GM23338 (cell line): Measurements from ENCODE around the gene PANK3. TPM values are rescaled to one million over a fixed set of nuclear protein-coding genes. Genes with fewer than 3 reads are reported as not detected.

Experiments used
- ATAC-seq: fragments of 200-7000 bp; cut with Tn5 transposase; 3 replicates; pipeline ENCODE4 v1.9.1; 2020
- DNase-seq: peaks from one replicate; pipeline ENCODE4 v3.0.0-alpha.2; 2015; ENCODE audit warnings: low spot score
- H2AFZ ChIP-seq: fragments of 200-600 bp; sonication (generic); 2 replicates; pipeline ENCODE4 v1.8.0; 2016; ENCODE audit warnings: antibody characterized with exemption, mild to moderate bottlenecking, moderate library complexity
- H3F3A ChIP-seq: fragments of 200-600 bp; sonication (generic); replicated peaks from 2 replicates; pipeline ENCODE4 v1.8.0; 2017; ENCODE audit warnings: antibody characterized with exemption, mixed run types, low read depth
- H3K27ac ChIP-seq: fragments of 200-600 bp; sonication (generic); 2 replicates; pipeline ENCODE4 v1.6.1; 2016; ENCODE audit warnings: low read depth
- H3K27me3 ChIP-seq: fragments of 200-600 bp; sonication (generic); 2 replicates; pipeline ENCODE4 v1.8.0; 2016; ENCODE audit warnings: mild to moderate bottlenecking, mixed run types, moderate library complexity; ENCODE audit not compliant: insufficient read depth
- H3K36me3 ChIP-seq: fragments of 200-600 bp; sonication (generic); 2 replicates; pipeline ENCODE4 v1.8.0; 2016; ENCODE audit warnings: mild to moderate bottlenecking; ENCODE audit not compliant: insufficient read depth
- H3K4me1 ChIP-seq: fragments of 200-600 bp; sonication (generic); 2 replicates; pipeline ENCODE4 v1.8.0; 2016; ENCODE audit warnings: mild to moderate bottlenecking, moderate library complexity; ENCODE audit not compliant: insufficient read depth
- H3K4me2 ChIP-seq: fragments of 200-600 bp; sonication (generic); 2 replicates; pipeline ENCODE4 v1.7.1; 2017; ENCODE audit warnings: mixed run types
- H3K4me3 ChIP-seq: fragments of 200-600 bp; sonication (generic); 2 replicates; pipeline ENCODE4 v1.6.1; 2016; ENCODE audit warnings: mixed run types
- H3K79me2 ChIP-seq: fragments of 200-600 bp; sonication (generic); replicated peaks from 2 replicates; pipeline ENCODE4 v1.8.0; 2017; ENCODE audit warnings: mild to moderate bottlenecking; ENCODE audit not compliant: insufficient read depth
- H3K9me2 ChIP-seq: fragments of 200-600 bp; sonication (generic); 2 replicates; pipeline ENCODE4 v1.8.0; 2017; ENCODE audit not compliant: insufficient read depth
- H4K20me1 ChIP-seq: fragments of 200-600 bp; sonication (generic); replicated peaks from 2 replicates; pipeline ENCODE4 v1.8.0; 2017; ENCODE audit warnings: mild to moderate bottlenecking; ENCODE audit not compliant: insufficient read depth
- H3K27ac Mint-ChIP-seq: 2 replicates; pipeline ENCODE4 v1.8.0; 2020; ENCODE audit warnings: inconsistent platforms, mild to moderate bottlenecking, moderate library complexity, mixed read lengths
- H3K27me3 Mint-ChIP-seq: 3 replicates; pipeline ENCODE4 v1.8.0; 2022; ENCODE audit warnings: low read depth, mild to moderate bottlenecking, moderate library complexity, mixed read lengths, inconsistent platforms; ENCODE audit not compliant: insufficient read depth, poor library complexity
- H3K36me3 Mint-ChIP-seq: 3 replicates; pipeline ENCODE4 v1.8.0; 2021; ENCODE audit warnings: low read depth, mild to moderate bottlenecking, inconsistent platforms, moderate library complexity, mixed read lengths
- H3K4me1 Mint-ChIP-seq: 3 replicates; pipeline ENCODE4 v1.8.0; 2020; ENCODE audit warnings: mild to moderate bottlenecking, inconsistent platforms, mixed read lengths
- H3K4me3 Mint-ChIP-seq: 3 replicates; pipeline ENCODE4 v1.8.0; 2021; ENCODE audit warnings: moderate library complexity, mild to moderate bottlenecking, inconsistent platforms, mixed read lengths
- H3K9me3 Mint-ChIP-seq: 3 replicates; pipeline ENCODE4 v1.8.0; 2020; ENCODE audit warnings: moderate library complexity, mild to moderate bottlenecking, inconsistent platforms, mixed read lengths
- CREB1 ChIP-seq: fragments of 250-450 bp; sonication (Bioruptor Pico); IDR thresholded peaks from 2 replicates; pipeline ENCODE4 v1.5.0; 2020; ENCODE audit warnings: low read depth, mild to moderate bottlenecking, moderate library complexity
- CTCF ChIP-seq, 2 experiments: fragments of 200-600 bp in 1 of 2; sonication (generic) in 1 of 2; conservative IDR thresholded peaks; 2 replicates each; pipeline versions ENCODE4 v1.5.1 to v1.6.1; 2016 to 2017; ENCODE audit warnings: antibody characterized with exemption in 2 of 2, low read depth in 2 of 2, mild to moderate bottlenecking in 2 of 2, moderate library complexity in 1 of 2
- ETS1 ChIP-seq: IDR thresholded peaks from 2 replicates; pipeline ENCODE4 v1.6.1; 2016; ENCODE audit warnings: antibody characterized with exemption
- EZH2 ChIP-seq: fragments of 200-600 bp; sonication (generic); IDR thresholded peaks from one replicate; pipeline ENCODE4 v1.8.0; 2017; ENCODE audit warnings: antibody characterized with exemption, mild to moderate bottlenecking, low read depth; ENCODE audit not compliant: unreplicated experiment
- EZH2phosphoT487 ChIP-seq: fragments of 200-600 bp; sonication (generic); IDR thresholded peaks from one replicate; pipeline ENCODE4 v1.8.1; 2018; ENCODE audit warnings: antibody characterized with exemption; ENCODE audit not compliant: unreplicated experiment
- JUNB ChIP-seq: IDR thresholded peaks from one replicate; pipeline ENCODE4 v1.6.1; 2016; ENCODE audit warnings: antibody characterized with exemption; ENCODE audit not compliant: unreplicated experiment
- NANOG ChIP-seq: IDR thresholded peaks from 2 replicates; pipeline ENCODE4 v1.6.1; 2016; ENCODE audit warnings: antibody characterized with exemption, borderline replicate concordance
- POLR2AphosphoS5 ChIP-seq: IDR thresholded peaks from 2 replicates; pipeline ENCODE4 v1.6.1; 2016; ENCODE audit warnings: antibody characterized with exemption, low read depth
- REST ChIP-seq: IDR thresholded peaks from one replicate; pipeline ENCODE4 v1.6.1; 2018; ENCODE audit warnings: antibody characterized with exemption; ENCODE audit not compliant: unreplicated experiment
- STAT1 ChIP-seq: IDR thresholded peaks from one replicate; pipeline ENCODE4 v1.6.1; 2016; ENCODE audit warnings: antibody characterized with exemption; ENCODE audit not compliant: unreplicated experiment
- ZNF114 ChIP-seq: fragments of 250-450 bp; sonication (Bioruptor Pico); IDR thresholded peaks from 2 replicates; pipeline ENCODE4 v1.5.0; 2020; ENCODE audit warnings: mild to moderate bottlenecking, moderate library complexity
- ZNF331 ChIP-seq: fragments of 250-450 bp; sonication (Bioruptor Pico); IDR thresholded peaks from 2 replicates; pipeline ENCODE4 v1.5.0; 2020; ENCODE audit warnings: low read depth, mild to moderate bottlenecking, moderate library complexity
- ZNF462 ChIP-seq: fragments of 250-450 bp; sonication (Bioruptor Pico); IDR thresholded peaks from 2 replicates; pipeline ENCODE4 v1.5.0; 2020; ENCODE audit warnings: mild to moderate bottlenecking, moderate library complexity
- polyA plus RNA-seq: library from polyadenylated mRNA; unstranded; fragments of >200 nt; fragmentation: Nextera tagmentation; extraction: Ambion mirVana; gene quantifications from 2 replicates; pipeline ENCODE4 v1.2.1, GENCODE V29; 2016
- total RNA-seq: library from RNA; depleted of rRNA; stranded (reverse); fragments of >200 nt; shearing (Covaris generic); gene quantifications from 2 replicates; pipeline ENCODE4 v1.2.3, GENCODE V29; 2014

PANK3 gene
- total and polyA plus RNA-seq, 2 experiments from 2014 or later = 17.0 to 91.6 TPM

- H3K4me3 Mint-ChIP-seq = no peak overlapping the region
- H3K27ac Mint-ChIP-seq = no peak overlapping the region
- Histone ChIP-seq H3F3A (no peaks in the 10 kb centered on the region), H4K20me1 (no peaks in the 10 kb centered on the region), H3K4me2 (no peak overlapping the region), H2AFZ (no peak overlapping the region), H3K4me1 (no peaks in the 10 kb centered on the region), H3K79me2 (no peaks in the 10 kb centered on the region), H3K9me2 (no peaks in the 10 kb centered on the region), H3K27ac (no peak overlapping the region), H3K36me3 (no peaks in the 10 kb centered on the region), H3K27me3 (no peaks in the 10 kb centered on the region), H3K4me3 (no peak overlapping the region)
- ATAC-seq (no peak), DNase-seq (no peak)
- TF ChIP-seq ETS1 (no peak), JUNB (no peak), CTCF (conservative IDR thresholded peaks at IDR 0.05; ENCODE audit: low read depth in 2 of 2) (no peak), ZNF331 (CRISPR knock-in tag) (no peak), STAT1 (no peak), REST (no peak), NANOG (no peak), EZH2phosphoT487 (no peak), ZNF114 (no peak), POLR2AphosphoS5 (no peak), EZH2 (no peak), CREB1 (CRISPR knock-in tag) (no peak), ZNF462 (CRISPR knock-in tag) (no peak)
- H3K9me3 Mint-ChIP-seq = no peaks in the 10 kb centered on the region
- peaks cover 2% of the 10 kb centered on the region for H3K27me3 Mint-ChIP-seq
- H3K36me3 Mint-ChIP-seq = no peaks in the 10 kb centered on the region
- H3K4me1 Mint-ChIP-seq = no peaks in the 10 kb centered on the region
Observed at GRCh38 chr5:168608386-168608785, 29.2 kb upstream of the PANK3 start.
